RWPE2 (cell line): ENCODE data around the gene AMPH.

Experiments
- ATAC-seq: fragments of 200-7000 bp; cut with Tn5 transposase; 3 replicates; pipeline ENCODE4 v1.9.1; 2021; ENCODE audit warnings: low read depth
- DNase-seq: peaks from one replicate; pipeline ENCODE4 v3.0.0-alpha.2; 2020; ENCODE audit warnings: low spot score
- H3K27ac ChIP-seq: fragments of 450-650 bp; 2 replicates; pipeline ENCODE4 v1.5.1; 2017; ENCODE audit warnings: mild to moderate bottlenecking; ENCODE audit not compliant: poor library complexity, severe bottlenecking
- H3K27me3 ChIP-seq: fragments of 250-450 bp; sonication (Bioruptor Pico); 2 replicates; pipeline ENCODE4 v1.5.1; 2021; ENCODE audit warnings: mild to moderate bottlenecking, moderate library complexity; ENCODE audit not compliant: insufficient read depth, poor library complexity, severe bottlenecking
- H3K36me3 ChIP-seq: fragments of 250-450 bp; sonication (Bioruptor Pico); 2 replicates; pipeline ENCODE4 v1.5.1; 2020; ENCODE audit warnings: low read depth, mild to moderate bottlenecking, moderate library complexity
- H3K4me1 ChIP-seq: fragments of 250-450 bp; sonication (Bioruptor Pico); 2 replicates; pipeline ENCODE4 v1.5.1; 2021; ENCODE audit warnings: mild to moderate bottlenecking, moderate library complexity; ENCODE audit not compliant: insufficient read depth, poor library complexity, severe bottlenecking
- H3K4me3 ChIP-seq: fragments of 250-450 bp; sonication (Bioruptor Pico); 2 replicates; pipeline ENCODE4 v1.5.1; 2021; ENCODE audit warnings: mild to moderate bottlenecking, moderate library complexity; ENCODE audit not compliant: severe bottlenecking
- H3K9me3 ChIP-seq: fragments of 250-450 bp; sonication (Bioruptor Pico); 2 replicates; pipeline ENCODE4 v1.5.1; 2021; ENCODE audit warnings: mild to moderate bottlenecking, moderate library complexity; ENCODE audit not compliant: severe bottlenecking
- TF ChIP-seq, protein P1 (sequence below): fragments of 450-650 bp; IDR thresholded peaks from one replicate; pipeline ENCODE4 v1.5.1; 2017; ENCODE audit warnings: mild to moderate bottlenecking, moderate library complexity; ENCODE audit not compliant: poor library complexity, severe bottlenecking

The AMPH gene

DNA sequence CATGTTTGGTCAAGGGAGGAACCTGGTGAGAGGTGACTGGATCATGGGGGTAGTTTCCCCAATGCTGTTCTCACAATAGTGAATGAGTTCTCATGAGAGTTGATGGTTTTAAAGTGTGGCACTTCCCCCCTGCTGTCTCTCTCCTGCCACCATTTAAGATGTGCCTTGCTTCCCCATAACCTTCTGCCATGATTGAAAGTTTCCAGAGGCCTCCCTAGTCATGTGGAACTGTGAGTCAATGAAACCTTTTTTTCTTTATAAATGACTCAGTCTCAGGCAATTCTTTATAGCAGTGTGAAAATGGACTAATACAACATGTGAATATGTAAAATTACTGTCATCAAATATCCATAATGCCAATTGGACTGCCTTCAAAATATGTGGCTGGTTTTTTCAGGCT is 192.2 kb downstream of the AMPH start:
- DNase-seq = no peak
- no peaks in the 10 kb centered on the region for H3K36me3 ChIP-seq
- no peaks in the 10 kb centered on the region for H3K4me1 ChIP-seq
- no peak overlapping the region for H3K27ac ChIP-seq
- H3K9me3 ChIP-seq = no peaks in the 10 kb centered on the region
- TF ChIP-seq, protein P1, sequence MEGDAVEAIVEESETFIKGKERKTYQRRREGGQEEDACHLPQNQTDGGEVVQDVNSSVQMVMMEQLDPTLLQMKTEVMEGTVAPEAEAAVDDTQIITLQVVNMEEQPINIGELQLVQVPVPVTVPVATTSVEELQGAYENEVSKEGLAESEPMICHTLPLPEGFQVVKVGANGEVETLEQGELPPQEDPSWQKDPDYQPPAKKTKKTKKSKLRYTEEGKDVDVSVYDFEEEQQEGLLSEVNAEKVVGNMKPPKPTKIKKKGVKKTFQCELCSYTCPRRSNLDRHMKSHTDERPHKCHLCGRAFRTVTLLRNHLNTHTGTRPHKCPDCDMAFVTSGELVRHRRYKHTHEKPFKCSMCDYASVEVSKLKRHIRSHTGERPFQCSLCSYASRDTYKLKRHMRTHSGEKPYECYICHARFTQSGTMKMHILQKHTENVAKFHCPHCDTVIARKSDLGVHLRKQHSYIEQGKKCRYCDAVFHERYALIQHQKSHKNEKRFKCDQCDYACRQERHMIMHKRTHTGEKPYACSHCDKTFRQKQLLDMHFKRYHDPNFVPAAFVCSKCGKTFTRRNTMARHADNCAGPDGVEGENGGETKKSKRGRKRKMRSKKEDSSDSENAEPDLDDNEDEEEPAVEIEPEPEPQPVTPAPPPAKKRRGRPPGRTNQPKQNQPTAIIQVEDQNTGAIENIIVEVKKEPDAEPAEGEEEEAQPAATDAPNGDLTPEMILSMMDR = no peak
- ATAC-seq = no peak
- no peaks in the 10 kb centered on the region for H3K27me3 ChIP-seq
- H3K4me3 ChIP-seq = no peak overlapping the region

DNA sequence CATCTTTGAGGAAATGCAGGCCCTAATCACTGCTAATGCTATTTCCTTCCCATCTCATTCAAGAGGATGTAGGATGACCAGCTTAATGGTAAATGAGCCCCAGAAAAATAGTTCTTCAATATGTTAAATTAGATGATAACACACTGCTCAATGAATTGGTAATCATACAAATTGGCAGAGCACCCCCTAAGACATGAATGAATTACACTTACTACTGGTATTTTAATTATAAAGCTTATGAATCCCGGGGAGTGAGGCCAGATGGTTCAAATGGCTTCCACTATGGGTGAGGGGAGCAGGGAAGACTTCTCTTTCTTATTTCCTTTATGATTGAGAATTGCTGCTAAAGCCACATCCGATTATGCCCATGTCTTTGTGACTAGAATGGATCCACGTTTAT is 198.5 kb downstream of the AMPH start:
- Histone ChIP-seq H3K27me3 (no peaks in the 10 kb centered on the region), H3K9me3 (no peaks in the 10 kb centered on the region), H3K27ac (no peak overlapping the region), H3K36me3 (no peaks in the 10 kb centered on the region), H3K4me1 (no peaks in the 10 kb centered on the region), H3K4me3 (no peak overlapping the region)
- no peak for DNase-seq
- ATAC-seq = no peak
- TF ChIP-seq, protein P1 = no peak

DNA sequence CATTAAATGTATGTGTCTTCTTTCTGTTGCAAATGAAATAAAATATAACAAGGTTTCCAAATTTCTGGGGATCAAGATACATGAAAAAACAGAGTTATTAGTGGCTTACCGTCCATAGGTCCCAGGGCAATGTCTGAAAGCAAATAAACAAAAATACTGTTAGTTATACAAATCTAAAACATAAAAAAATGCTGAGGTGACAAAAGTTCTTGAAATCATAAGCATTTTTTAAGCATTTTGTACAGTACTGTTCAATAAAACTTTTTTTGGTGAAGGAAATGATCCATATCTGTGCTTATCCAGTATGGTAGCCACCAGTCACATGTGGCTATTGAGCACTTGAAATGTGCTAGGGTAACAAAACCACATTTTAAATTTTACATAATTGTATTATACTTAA is 199.1 kb downstream of the AMPH start:
- no peaks in the 10 kb centered on the region for H3K27me3 ChIP-seq
- H3K4me3 ChIP-seq = no peak overlapping the region
- ATAC-seq = no peak

DNA sequence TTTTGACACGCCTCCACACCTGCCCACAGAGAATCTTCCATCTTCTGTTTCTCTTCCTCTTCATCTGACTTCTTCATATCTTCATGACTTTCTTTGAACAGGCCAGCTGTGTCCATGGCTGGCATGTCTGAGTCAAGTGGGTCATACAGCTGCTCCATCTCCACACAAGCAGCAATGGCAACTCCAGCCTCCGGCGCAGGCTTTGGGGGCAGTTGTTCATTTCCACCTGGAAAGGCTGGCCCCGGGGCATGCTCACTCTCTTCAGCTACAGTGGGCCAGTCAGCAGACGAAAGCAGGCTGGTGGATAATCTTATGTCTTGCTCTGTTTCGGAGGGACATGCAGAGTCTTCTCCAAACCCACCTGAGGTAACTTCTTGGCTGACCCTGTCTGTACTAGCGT is 202.1 kb downstream of the AMPH start:
- ATAC-seq = no peak
- Histone ChIP-seq H3K4me3 (no peak overlapping the region), H3K36me3 (no peaks in the 10 kb centered on the region), H3K9me3 (no peaks in the 10 kb centered on the region), H3K27ac (no peak overlapping the region), H3K27me3 (peaks cover 2% of the 10 kb centered on the region), H3K4me1 (no peaks in the 10 kb centered on the region)
- TF ChIP-seq, protein P1 = no peak
- DNase-seq = no peak

More for the DNA sequence above, 199.1 kb downstream of the AMPH start:
- Histone ChIP-seq H3K27ac (no peak overlapping the region), H3K9me3 (no peaks in the 10 kb centered on the region), H3K4me1 (no peaks in the 10 kb centered on the region), H3K36me3 (no peaks in the 10 kb centered on the region)
- TF ChIP-seq, protein P1 = no peak
- no peak for DNase-seq

DNA sequence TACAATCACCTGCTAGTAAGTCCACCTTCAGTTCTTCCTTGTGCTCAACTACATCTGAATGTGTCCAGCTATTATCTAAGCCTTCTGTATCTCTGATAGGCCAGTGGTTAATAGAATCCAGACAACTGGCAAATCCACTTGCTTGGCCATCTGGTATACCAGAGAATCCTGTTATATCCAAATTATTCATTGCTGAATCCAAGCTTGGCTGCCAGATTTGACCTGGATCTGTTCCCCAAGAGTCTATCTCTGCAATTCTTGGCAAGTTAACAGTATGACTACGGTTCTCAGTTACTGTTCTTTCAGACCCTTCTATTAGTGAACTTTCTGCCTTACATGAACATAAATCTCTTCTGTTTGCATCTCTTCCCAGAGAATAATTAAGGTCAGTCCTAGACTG is 203.1 kb downstream of the AMPH start:
- Histone ChIP-seq H3K4me1 (no peaks in the 10 kb centered on the region), H3K4me3 (no peak overlapping the region), H3K36me3 (no peaks in the 10 kb centered on the region), H3K27me3 (peaks cover 2% of the 10 kb centered on the region), H3K9me3 (no peaks in the 10 kb centered on the region), H3K27ac (no peak overlapping the region)
- DNase-seq (no peak), ATAC-seq (no peak)
- TF ChIP-seq, protein P1 = no peak
